Esophagus muscularis mucosa (tissue), 4 donors: ENCODE measurements around the gene H2AZ2. TPM values are rescaled to one million over a fixed set of nuclear protein-coding genes. Genes with fewer than 3 reads are reported as not detected.

Experiments
- DNase-seq: peaks from one replicate; pipeline ENCODE4 v3.0.0-alpha.2; 2017; ENCODE audit errors: extremely low spot score
- H3K27ac ChIP-seq, 4 donors: fragments of 200-600 bp; sonication (generic); replicated peaks in 1 of 4; 1 replicate in 3 of 4; 2 replicates in 1 of 4; pipeline ENCODE4 v1.5.1; 2016 to 2019; ENCODE audit warnings: mild to moderate bottlenecking in 1 of 4
- H3K27me3 ChIP-seq, 4 donors: fragments of 200-600 bp; sonication (generic); one replicate each; pipeline versions ENCODE4 v1.5.1 to v1.6.0; 2016 to 2019
- H3K36me3 ChIP-seq, 4 donors: fragments of 200-600 bp; sonication (generic); one replicate each; pipeline ENCODE4 v1.5.1; 2016 to 2019
- H3K4me1 ChIP-seq, 4 donors: fragments of 200-600 bp; sonication (generic); one replicate each; pipeline ENCODE4 v1.5.1; 2016 to 2019
- H3K4me3 ChIP-seq, 4 donors: fragments of 200-600 bp; sonication (generic); 1 replicate in 2 of 4; 2 replicates in 2 of 4; pipeline ENCODE4 v1.5.1; 2016 to 2019; ENCODE audit warnings: mild to moderate bottlenecking in 4 of 4, moderate library complexity in 1 of 4
- H3K9me3 ChIP-seq, 4 donors: fragments of 200-600 bp; sonication (generic); 1 replicate in 3 of 4; 2 replicates in 1 of 4; pipeline ENCODE4 v1.5.1; 2016 to 2019
- CTCF ChIP-seq, 3 experiments: fragments of 200-600 bp in 2 of 3; fragments of 450-650 bp in 1 of 3; sonication (generic) in 2 of 3; IDR thresholded peaks; one replicate each; pipeline ENCODE4 v1.5.1; 2017 to 2019; ENCODE audit warnings: antibody characterized with exemption in 3 of 3, mild to moderate bottlenecking in 2 of 3, moderate library complexity in 1 of 3
- EP300 ChIP-seq: sonication (generic); formaldehyde crosslinking; IDR thresholded peaks from one replicate; pipeline ENCODE4 v1.6.1; 2017; ENCODE audit warnings: antibody characterized with exemption
- POLR2A ChIP-seq: fragments of 450-650 bp; IDR thresholded peaks from one replicate; pipeline ENCODE4 v1.6.1; 2017; ENCODE audit warnings: antibody characterized with exemption, moderate library complexity, mild to moderate bottlenecking, low read depth
- POLR2AphosphoS5 ChIP-seq, 2 donors: sonication (generic); formaldehyde crosslinking; IDR thresholded peaks; one replicate each; pipeline ENCODE4 v1.6.1; 2017; ENCODE audit warnings: antibody characterized with exemption in 2 of 2
- WGBS: methylation state at CpG from one replicate; pipeline ENCODE4 v1.1.5; 2018; 5-methylcytosine and 5-hydroxymethylcytosine counted together
- intact Hi-C: fragments of 100-400 bp; cut with DNase I; formaldehyde crosslinking; loops from one replicate; pipeline ENCODE4 v1.15.1; 2023
- total RNA-seq, 4 donors: library from RNA; depleted of rRNA; stranded (reverse); fragments of >200 nt; gene quantifications; one replicate each; pipeline versions ENCODE4 v1.1.0 to v1.2.1, GENCODE V29; 2016

The H2AZ2 gene
- total RNA-seq = 100 to 1,000 TPM; 175 to 227 (median 203) TPM

- 0% methylated on average over 57 of the region's 70 CpGs for WGBS
- H3K27me3 ChIP-seq = no peaks in the 10 kb centered on the region
- intact Hi-C loops = loop anchor here (2.0 kb wide), 2 partner anchors 51 to 259 kb away; partner anchors contain the start of gene PPIA
- peaks cover 25 to 45% (median 37%) of the 10 kb centered on the region in 4 donors for H3K4me1 ChIP-seq
- H3K4me3 ChIP-seq = peak within 1 kb of the TSS; percentile 79 to 87 (median 80)
- H3K27ac ChIP-seq = peak within 1 kb of the TSS; percentile 92 to 99 (median 98)
- TF ChIP-seq POLR2A (peak; percentile 44), EP300 (no peak), CTCF (IDR thresholded peaks at IDR 0.05) (peak in 1 of 3 experiments; percentile 3), POLR2AphosphoS5 (IDR thresholded peaks at IDR 0.05) (peak; percentile 87 to 91)
- H3K36me3 ChIP-seq = no peaks in the 10 kb centered on the region
- DNase-seq = peak; percentile 100
- no peaks in the 10 kb centered on the region for H3K9me3 ChIP-seq
Measured at GRCh38 chr7:44847920-44848634, at the start of gene H2AZ2. Gene H2AZ2, minus strand, starts transcription at chr7:44848087. Its CDS starts 116 bp downstream, at chr7:44847971.

- WGBS = 89% methylated on average over 1 of the region's 1 CpG
- intact Hi-C loops = no loop called here
- Histone ChIP-seq H3K36me3 (no peaks in the 10 kb centered on the region), H3K4me1 (no peaks in the 10 kb centered on the region), H3K9me3 (no peaks in the 10 kb centered on the region), H3K4me3 (no peak overlapping the region), H3K27ac (no peak overlapping the region), H3K27me3 (no peaks in the 10 kb centered on the region)
- TF ChIP-seq EP300 (no peak), CTCF (IDR thresholded peaks at IDR 0.05) (no peak), POLR2AphosphoS5 (IDR thresholded peaks at IDR 0.05) (no peak), POLR2A (no peak)
- no peak for DNase-seq
Measured at GRCh38 chr7:44897309-44897708, 49.4 kb upstream of the H2AZ2 start.

- no peaks in the 10 kb centered on the region for H3K4me1 ChIP-seq
- no peaks in the 10 kb centered on the region for H3K9me3 ChIP-seq
- no peaks in the 10 kb centered on the region for H3K36me3 ChIP-seq
- H3K27me3 ChIP-seq = no peaks in the 10 kb centered on the region
- intact Hi-C loops = no loop called here
- no peak overlapping the region for H3K27ac ChIP-seq
- TF ChIP-seq POLR2AphosphoS5 (IDR thresholded peaks at IDR 0.05) (no peak), POLR2A (no peak), CTCF (IDR thresholded peaks at IDR 0.05) (no peak), EP300 (no peak)
- WGBS = 89% methylated on average over 4 of the region's 4 CpGs
- no peak for DNase-seq
- H3K4me3 ChIP-seq = no peak overlapping the region
Measured at GRCh38 chr7:44894888-44895580, 47.1 kb upstream of the H2AZ2 start.

- H3K27ac ChIP-seq = no peak overlapping the region
- no peaks in the 10 kb centered on the region for H3K9me3 ChIP-seq
- TF ChIP-seq CTCF (IDR thresholded peaks at IDR 0.05) (no peak), POLR2AphosphoS5 (IDR thresholded peaks at IDR 0.05) (no peak), EP300 (no peak), POLR2A (no peak)
- DNase-seq = no peak
- no peaks in the 10 kb centered on the region for H3K27me3 ChIP-seq
- H3K4me3 ChIP-seq = no peak overlapping the region
- 77% methylated on average over 6 of the region's 8 CpGs for WGBS
- intact Hi-C loops = no loop called here
- H3K36me3 ChIP-seq = no peaks in the 10 kb centered on the region
- H3K4me1 ChIP-seq = no peaks in the 10 kb centered on the region
Measured at GRCh38 chr7:44893710-44894234, 45.9 kb upstream of the H2AZ2 start.
